OCI-LY3 (cell line): Measurements from ENCODE around the gene AGR2.
A peak's percentile ranks its signal among the peaks of the same experiment; 100 is the strongest.
"Not testable (repeated sequence)": the region's sequence is repeated elsewhere in the genome, so short reads cannot be mapped to it uniquely, and the experiment has no call there.

Experiments used
- H2AFZ ChIP-seq: fragments of 200-600, 300-600 bp; shearing (Covaris generic); 2 replicates; pipeline ENCODE4 v1.6.0; 2014; ENCODE audit warnings: antibody characterized with exemption, low read depth, low read length
- H3K27ac ChIP-seq: fragments of 200-600, 300-600 bp; sonication (generic); 2 replicates; pipeline ENCODE4 v1.5.1; 2014; ENCODE audit warnings: mild to moderate bottlenecking, low read length, moderate library complexity, mixed read lengths
- H3K27me3 ChIP-seq: fragments of 200-600, 300-600 bp; sonication (generic); 2 replicates; pipeline ENCODE4 v1.6.1; 2014; ENCODE audit warnings: low read depth, low read length, mixed read lengths
- H3K36me3 ChIP-seq: fragments of 200-600, 300-600 bp; sonication (generic); replicated peaks from 2 replicates; pipeline ENCODE3; 2014; ENCODE audit warnings: low read depth, low read length, mixed read lengths
- H3K4me1 ChIP-seq: fragments of 300-600, 200-600 bp; sonication (generic); 2 replicates; pipeline ENCODE4 v1.6.1; 2014; ENCODE audit warnings: low read length, mixed read lengths
- H3K4me2 ChIP-seq: fragments of 200-600, 300-600 bp; sonication (generic); 2 replicates; pipeline ENCODE4 v1.6.1; 2014; ENCODE audit warnings: low read length, mixed read lengths
- H3K4me3 ChIP-seq: fragments of 300-600, 200-600 bp; sonication (generic); 2 replicates; pipeline ENCODE4 v1.5.1; 2014; ENCODE audit warnings: antibody characterized with exemption, mild to moderate bottlenecking, low read length, moderate library complexity
- H3K79me2 ChIP-seq: fragments of 300-600, 200-600 bp; shearing (Covaris generic); 2 replicates; pipeline ENCODE4 v1.6.1; 2014; ENCODE audit warnings: mild to moderate bottlenecking, low read length, mixed read lengths
- H3K9ac ChIP-seq: fragments of 300-600, 200-600 bp; shearing (Covaris generic); 2 replicates; pipeline ENCODE4 v1.6.0; 2014; ENCODE audit warnings: mild to moderate bottlenecking, low read length, moderate library complexity
- H3K9me3 ChIP-seq: fragments of 200-600, 300-600 bp; shearing (Covaris generic); 2 replicates; pipeline ENCODE4 v1.6.1; 2014; ENCODE audit warnings: low read length, mixed read lengths; ENCODE audit not compliant: insufficient read depth
- H4K20me1 ChIP-seq: fragments of 200-600, 300-600 bp; sonication (generic); 2 replicates; pipeline ENCODE4 v1.6.1; 2016; ENCODE audit warnings: low read length, mixed read lengths; ENCODE audit not compliant: insufficient read depth
- CTCF ChIP-seq: fragments of 200-600, 300-600 bp; sonication (generic); IDR thresholded peaks from 2 replicates; pipeline ENCODE4 v1.5.1; 2014; ENCODE audit warnings: antibody characterized with exemption, low read length, low read depth
- EZH2phosphoT487 ChIP-seq: fragments of 200-600 bp; shearing (Covaris generic); IDR thresholded peaks from 2 replicates; pipeline ENCODE4 v1.6.1; 2018; ENCODE audit warnings: antibody characterized with exemption, mixed run types, low read depth

AGR2 gene

DNA sequence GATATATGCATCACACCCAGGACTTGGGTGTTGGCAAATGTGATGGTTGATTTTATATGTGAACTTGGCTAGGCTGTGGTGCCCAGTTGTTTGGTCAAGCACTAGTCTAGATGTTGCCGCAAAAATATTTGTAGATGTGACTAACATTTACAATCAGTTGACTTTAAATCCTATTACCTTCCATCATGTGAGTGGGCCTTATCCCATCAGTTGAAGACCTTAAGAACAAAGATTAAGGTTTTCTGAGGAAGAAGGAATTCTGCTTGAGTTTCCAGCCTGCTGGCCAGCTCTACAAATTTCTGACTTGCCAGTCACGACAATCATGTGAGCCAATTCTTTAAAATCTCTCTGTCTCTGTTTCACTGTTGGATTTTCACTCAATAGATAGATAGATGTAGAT lies 30.9 kb downstream of the AGR2 start:
- Histone ChIP-seq H3K9me3 (no peaks in the 10 kb centered on the region), H3K79me2 (no peaks in the 10 kb centered on the region), H3K36me3 (no peaks in the 10 kb centered on the region), H3K27me3 (no peaks in the 10 kb centered on the region), H3K27ac (no peak overlapping the region), H3K4me1 (peaks cover 19% of the 10 kb centered on the region), H4K20me1 (no peaks in the 10 kb centered on the region), H3K4me3 (no peak overlapping the region), H2AFZ (no peak overlapping the region), H3K4me2 (no peak overlapping the region), H3K9ac (no peak overlapping the region)
- TF ChIP-seq EZH2phosphoT487, result no peak
- no peak for TF ChIP-seq CTCF

DNA sequence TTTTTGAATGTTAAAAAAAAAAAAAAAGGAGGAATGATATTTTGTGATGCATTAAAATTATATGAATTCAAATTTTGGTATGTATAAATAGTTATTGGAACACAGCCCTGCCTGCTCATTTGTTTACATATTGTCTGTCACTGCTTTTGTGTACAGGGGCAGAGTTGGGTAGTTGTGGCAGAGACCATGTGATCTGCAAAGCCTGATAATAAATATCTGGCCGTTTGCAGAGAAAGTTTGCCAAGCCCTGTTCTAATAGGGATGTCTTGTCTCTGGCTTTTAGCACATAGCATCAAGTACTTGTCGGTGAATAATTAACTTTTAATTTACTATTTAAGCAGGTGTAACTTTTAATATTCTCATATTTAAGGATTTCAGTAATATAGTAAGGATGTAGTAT lies 31.5 kb downstream of the AGR2 start:
- no peak for TF ChIP-seq CTCF
- no peak for TF ChIP-seq EZH2phosphoT487

GRCh38 chr7:16770657-16771329 lies 34.0 kb downstream of the AGR2 start:
- Histone ChIP-seq H3K4me3 (peak overlapping the region; percentile 72), H3K27ac (no peak overlapping the region), H2AFZ (peak overlapping the region; percentile 35), H3K4me1 (peaks cover 19% of the 10 kb centered on the region), H4K20me1 (no peaks in the 10 kb centered on the region), H3K9me3 (no peaks in the 10 kb centered on the region), H3K27me3 (no peaks in the 10 kb centered on the region), H3K9ac (peak overlapping the region; percentile 40), H3K36me3 (no peaks in the 10 kb centered on the region), H3K79me2 (no peaks in the 10 kb centered on the region), H3K4me2 (peak overlapping the region; percentile 95)
- TF ChIP-seq CTCF (no peak), EZH2phosphoT487 (no peak)

More for the DNA sequence above, 31.5 kb downstream of the AGR2 start:
- peaks cover 19% of the 10 kb centered on the region for H3K4me1 ChIP-seq
- no peak overlapping the region for H3K4me2 ChIP-seq
- no peaks in the 10 kb centered on the region for H3K27me3 ChIP-seq
- H3K27ac ChIP-seq, result no peak overlapping the region
- no peak overlapping the region for H3K9ac ChIP-seq
- H2AFZ ChIP-seq, result no peak overlapping the region
- no peaks in the 10 kb centered on the region for H3K79me2 ChIP-seq
- H3K9me3 ChIP-seq, result no peaks in the 10 kb centered on the region
- H3K36me3 ChIP-seq, result no peaks in the 10 kb centered on the region
- H3K4me3 ChIP-seq, result no peak overlapping the region
- H4K20me1 ChIP-seq, result no peaks in the 10 kb centered on the region

DNA sequence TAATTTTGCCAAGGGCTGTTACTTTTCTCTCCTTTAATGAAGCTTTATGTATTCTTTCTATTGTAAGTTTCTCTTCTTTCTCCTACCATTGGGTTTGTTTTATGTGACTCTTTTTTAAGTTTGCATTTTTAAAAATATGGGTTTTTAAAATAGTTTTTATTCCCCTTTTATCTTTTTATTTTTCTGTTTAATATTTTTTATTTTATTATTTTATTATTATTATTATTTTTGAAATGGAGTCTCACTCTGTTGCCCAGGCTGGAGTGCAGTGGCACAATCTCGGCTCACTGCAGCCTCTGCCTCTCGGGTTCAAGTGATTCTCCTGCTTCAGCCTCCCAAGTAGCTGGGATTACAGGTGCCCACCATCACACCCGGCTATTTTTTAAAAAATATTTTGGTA lies 34.8 kb downstream of the AGR2 start:
- not testable (repeated sequence) for H3K4me3 ChIP-seq
- H3K4me1 ChIP-seq, result peaks cover 19% of the 10 kb centered on the region

More for the DNA sequence above, 34.8 kb downstream of the AGR2 start:
- not testable (repeated sequence) for H2AFZ ChIP-seq, H3K9me3 ChIP-seq, H3K36me3 ChIP-seq, H3K4me2 ChIP-seq, H3K27me3 ChIP-seq, H3K9ac ChIP-seq, H4K20me1 ChIP-seq, H3K79me2 ChIP-seq, H3K27ac ChIP-seq
